IMR-90 (cell line): ENCODE data around the gene ZNF134. TPM values are rescaled to one million over a fixed set of nuclear protein-coding genes. Genes with fewer than 3 reads are reported as not detected.

ENCODE experiments used
- ATAC-seq: fragments of 200-7000 bp; cut with Tn5 transposase; 2 replicates; pipeline ENCODE4 v1.9.1; 2020; ENCODE audit warnings: low read depth, mild to moderate bottlenecking, moderate library complexity
- BruUV-seq: library from RNA; stranded (reverse); fragments of 400-500 nt; replicated peaks from 2 replicates; lab custom pipeline; 2021; lab: Mats Ljungman, UMichigan
- CTCF ChIA-PET: fragments of 300-600 bp; formaldehyde crosslinking; extraction: SDS; loops from one replicate; lab custom pipeline; 2021; ENCODE audit warnings: antibody characterized with exemption; lab: Yijun Ruan, JAX
- POLR2A ChIA-PET: fragments of 300-600 bp; sonication (Branson Sonifier 250); formaldehyde crosslinking; loops from one replicate; lab custom pipeline; 2022; ENCODE audit warnings: antibody characterized with exemption; ENCODE audit not compliant: unreplicated experiment; lab: Charles Lee
- DNase-seq: peaks from one replicate; pipeline ENCODE4 v3.0.0; 2013
- H2AFZ ChIP-seq: replicated peaks from 2 replicates; pipeline ENCODE3; 2013; ENCODE audit warnings: low read length, mild to moderate bottlenecking; ENCODE audit not compliant: poor library complexity
- H2AK5ac ChIP-seq: 2 replicates; pipeline ENCODE4 v1.6.1; 2013; ENCODE audit warnings: low read depth, low read length, inconsistent platforms
- H2AK9ac ChIP-seq: replicated peaks from 2 replicates; pipeline ENCODE3; 2013; ENCODE audit warnings: mild to moderate bottlenecking, low read depth, low read length, moderate library complexity; ENCODE audit not compliant: poor library complexity
- H2BK120ac ChIP-seq: 2 replicates; pipeline ENCODE4 v1.6.1; 2013; ENCODE audit warnings: low read depth, low read length, inconsistent platforms
- H2BK15ac ChIP-seq: 3 replicates; pipeline ENCODE4 v1.6.1; 2013; ENCODE audit warnings: low read depth, low read length, inconsistent platforms
- H2BK20ac ChIP-seq: 2 replicates; pipeline ENCODE4 v1.6.1; 2013; ENCODE audit warnings: low read depth, mild to moderate bottlenecking, inconsistent platforms, low read length, moderate library complexity
- H2BK5ac ChIP-seq: 2 replicates; pipeline ENCODE4 v1.6.1; 2013; ENCODE audit warnings: mild to moderate bottlenecking, low read depth, low read length, inconsistent platforms; ENCODE audit not compliant: poor library complexity, severe bottlenecking
- H3K14ac ChIP-seq: replicated peaks from 2 replicates; pipeline ENCODE4 v1.6.1; 2013; ENCODE audit warnings: low read depth, low read length, inconsistent platforms
- H3K18ac ChIP-seq: 2 replicates; pipeline ENCODE4 v1.6.1; 2013; ENCODE audit warnings: low read depth, low read length, control low read depth
- H3K23ac ChIP-seq: 2 replicates; pipeline ENCODE4 v1.6.1; 2013; ENCODE audit warnings: low read depth, low read length, inconsistent platforms
- H3K27ac ChIP-seq: 2 replicates; pipeline ENCODE4 v1.5.1; 2013; ENCODE audit warnings: mild to moderate bottlenecking, control low read depth, low read length; ENCODE audit not compliant: insufficient read depth
- H3K27me3 ChIP-seq: 2 replicates; pipeline ENCODE4 v1.6.1; 2013; ENCODE audit warnings: low read length; ENCODE audit not compliant: control insufficient read depth, insufficient read depth
- H3K36me3 ChIP-seq: 2 replicates; pipeline ENCODE4 v1.6.1; 2013; ENCODE audit warnings: low read length, mixed read lengths; ENCODE audit not compliant: control insufficient read depth, insufficient read depth
- H3K4ac ChIP-seq: 2 replicates; pipeline ENCODE4 v1.6.1; 2013; ENCODE audit warnings: low read depth, low read length, inconsistent platforms
- H3K4me1 ChIP-seq: 2 replicates; pipeline ENCODE4 v1.6.1; 2013; ENCODE audit warnings: low read length, mixed read lengths; ENCODE audit not compliant: control insufficient read depth, insufficient read depth
- H3K4me2 ChIP-seq: 2 replicates; pipeline ENCODE4 v1.6.1; 2013; ENCODE audit warnings: low read depth, mild to moderate bottlenecking, control low read depth, low read length, moderate library complexity
- H3K4me3 ChIP-seq: 2 replicates; pipeline ENCODE4 v1.5.1; 2013; ENCODE audit warnings: low read depth, mild to moderate bottlenecking, control low read depth, low read length, moderate library complexity; ENCODE audit not compliant: insufficient read depth
- H3K56ac ChIP-seq: 2 replicates; pipeline ENCODE4 v1.6.1; 2013; ENCODE audit warnings: low read length, inconsistent platforms; ENCODE audit not compliant: insufficient read depth; ENCODE audit errors: extremely low read depth
- H3K79me1 ChIP-seq, 2 experiments: 2 replicates each; pipeline ENCODE4 v1.6.1; 2013; ENCODE audit warnings: low read length in 2 of 2, inconsistent platforms in 1 of 2, low read depth in 1 of 2
- H3K9ac ChIP-seq: 2 replicates; pipeline ENCODE4 v1.6.1; 2013; ENCODE audit warnings: low read depth, low read length, control low read depth
- H3K9me1 ChIP-seq: 2 replicates; pipeline ENCODE4 v1.6.1; 2013; ENCODE audit warnings: low read length, inconsistent platforms; ENCODE audit not compliant: insufficient read depth
- H3K9me3 ChIP-seq: 2 replicates; pipeline ENCODE4 v1.6.1; 2013; ENCODE audit warnings: low read length; ENCODE audit not compliant: control insufficient read depth, insufficient read depth
- H4K20me1 ChIP-seq: 2 replicates; pipeline ENCODE4 v1.6.1; 2013; ENCODE audit warnings: low read length, inconsistent platforms; ENCODE audit not compliant: insufficient read depth
- H4K5ac ChIP-seq: 2 replicates; pipeline ENCODE4 v1.6.1; 2013; ENCODE audit warnings: mild to moderate bottlenecking, low read depth, low read length, control low read depth
- H4K8ac ChIP-seq, 2 experiments: 2 replicates each; pipeline ENCODE4 v1.6.1; 2013; ENCODE audit warnings: low read depth in 2 of 2, low read length in 2 of 2, control low read depth in 1 of 2, inconsistent platforms in 1 of 2
- H4K91ac ChIP-seq: 2 replicates; pipeline ENCODE4 v1.6.1; 2013; ENCODE audit warnings: low read depth, low read length, inconsistent platforms; ENCODE audit not compliant: insufficient read depth
- CHD1 ChIP-seq: IDR thresholded peaks from 2 replicates; pipeline ENCODE4 v1.6.1; 2012; ENCODE audit warnings: low read depth, low read length, improper control_type of control experiment
- FOS ChIP-seq: fragments of 150-350 bp; IDR thresholded peaks from 2 replicates; pipeline ENCODE4 v1.6.1; 2016; ENCODE audit warnings: low read depth, low read length
- RCOR1 ChIP-seq: IDR thresholded peaks from 2 replicates; pipeline ENCODE4 v1.6.1; 2012; ENCODE audit warnings: mild to moderate bottlenecking, low read length, improper control_type of control experiment; ENCODE audit not compliant: insufficient replicate concordance
- WGBS, 2 experiments: methylation state at CpG; one replicate each; pipeline versions ENCODE4 v1.1.5 to v1.1.7; 2013; ENCODE audit warnings: missing lambda C conversion rate in 2 of 2; ENCODE audit not compliant: insufficient read length in 1 of 2; ENCODE audit errors: extremely low coverage in 2 of 2; 5-methylcytosine and 5-hydroxymethylcytosine counted together
- dilution Hi-C: fragments of 300-500 bp; cut with HindIII; formaldehyde crosslinking; loops from one replicate; pipeline ENCODE4 v1.14.3; 2018; ENCODE audit warnings: low sequenced_read_pairs; ENCODE audit not compliant: unreplicated experiment
- in situ Hi-C: fragments of 300-500 bp; cut with MboI; formaldehyde crosslinking; loops from 3 replicates; pipeline ENCODE4 v1.14.3; 2019; ENCODE audit warnings: low sequenced_read_pairs, inconsistent platforms, mixed read lengths
- intact Hi-C: fragments of 100-400 bp; cut with micrococcal nuclease; formaldehyde crosslinking; loops from 2 replicates; pipeline ENCODE4 v1.10.0; 2022
- polyA plus RNA-seq, 3 experiments: library from polyadenylated mRNA; depleted of rRNA; stranded (reverse); fragments of >200 nt; gene quantifications; 2 replicates each; pipeline ENCODE4 v1.2.3, GENCODE V29; 2012; ENCODE audit warnings: low replicate concordance in 1 of 3
- total RNA-seq: library from RNA; depleted of rRNA; stranded (reverse); fragments of >200 nt; gene quantifications from 2 replicates; pipeline ENCODE4 v1.2.3, GENCODE V29; 2012

The ZNF134 gene
- total and polyA plus RNA-seq, 2 of the 4 experiments (the other 2 are of a cell fraction) = 6.2 to 31.0 TPM

- BruUV-seq = no TSS peak
- no peak overlapping the region for H2BK5ac ChIP-seq
- H3K14ac ChIP-seq = no peak overlapping the region
- H3K27me3 ChIP-seq = no peaks in the 10 kb centered on the region
- H4K20me1 ChIP-seq = no peaks in the 10 kb centered on the region
- 100% methylated on average over 1 of the region's 10 CpGs; no CpG with 5 or more reads in 1 of the 2 experiments for WGBS, 2 experiments
- H3K79me1 ChIP-seq = peaks cover 48 to 62% of the 10 kb centered on the region in 2 experiments
- no peak overlapping the region for H3K4ac ChIP-seq
- in situ Hi-C loops = no loop called here
- H3K9ac ChIP-seq = no peak overlapping the region
- TF ChIP-seq FOS (no peak), CHD1 (no peak), RCOR1 (peak; percentile 11)
- H2AFZ ChIP-seq = no peak overlapping the region
- H3K4me2 ChIP-seq = no peak overlapping the region
- no peak overlapping the region for H3K4me3 ChIP-seq
- H3K9me3 ChIP-seq = peaks cover 86% of the 10 kb centered on the region
- H3K23ac ChIP-seq = no peak overlapping the region
- H2BK15ac ChIP-seq = no peak overlapping the region
- intact Hi-C loops = no loop called here
- H3K56ac ChIP-seq = no peak overlapping the region
- H4K8ac ChIP-seq = no peak overlapping the region
- H2AK5ac ChIP-seq = no peak overlapping the region
- ATAC-seq (no peak), DNase-seq (peak; percentile 15)
- no peaks in the 10 kb centered on the region for H3K4me1 ChIP-seq
- no peak overlapping the region for H4K91ac ChIP-seq
- H3K27ac ChIP-seq = no peak overlapping the region
- no peak overlapping the region for H2AK9ac ChIP-seq
- H3K9me1 ChIP-seq = no peaks in the 10 kb centered on the region
- H2BK20ac ChIP-seq = no peak overlapping the region
- dilution Hi-C loops = no loop called here
- H4K5ac ChIP-seq = no peak overlapping the region
- no peak overlapping the region for H2BK120ac ChIP-seq
- CTCF ChIA-PET = no interaction called here
- peaks cover 77% of the 10 kb centered on the region for H3K36me3 ChIP-seq
- no peak overlapping the region for H3K18ac ChIP-seq
- POLR2A ChIA-PET = no interaction called here
Measured at GRCh38 chr19:57620673-57621348, 6.8 kb downstream of the ZNF134 start.
